Stomach (tissue), 9 donors: Measurements from ENCODE around the gene ZNF460. TPM values are rescaled to one million over a fixed set of nuclear protein-coding genes. Genes with fewer than 3 reads are reported as not detected.

Source experiments
- DNase-seq, 2 donors: peaks; one replicate each; pipeline versions ENCODE4 v3.0.0 to v3.0.0-alpha.2; 2013 to 2019
- H3K27ac ChIP-seq, 5 donors: fragments of 200-600 bp in 4 of 5; sonication (generic) in 4 of 5; one replicate each; pipeline ENCODE4 v1.5.1; 2013 to 2019; ENCODE audit warnings: mild to moderate bottlenecking in 1 of 5, moderate library complexity in 1 of 5
- H3K27me3 ChIP-seq, 3 donors: fragments of 200-600 bp; sonication (generic); one replicate each; pipeline ENCODE4 v1.5.1; 2017 to 2019; ENCODE audit warnings: mixed run types in 1 of 3
- H3K36me3 ChIP-seq, 4 donors: fragments of 200-600 bp; sonication (generic); 1 replicate in 3 of 4; 2 replicates in 1 of 4; pipeline ENCODE4 v1.5.1; 2016 to 2019
- H3K4me1 ChIP-seq, 4 donors: fragments of 200-600 bp; sonication (generic); one replicate each; pipeline ENCODE4 v1.5.1; 2016 to 2019
- H3K4me3 ChIP-seq, 4 donors: fragments of 200-600 bp; sonication (generic) in 3 of 4; one replicate each; pipeline ENCODE4 v1.5.1; 2016 to 2019; ENCODE audit warnings: mild to moderate bottlenecking in 1 of 4
- H3K9me3 ChIP-seq, 4 donors: fragments of 200-600 bp; sonication (generic); one replicate each; pipeline ENCODE4 v1.5.1; 2016 to 2019
- CTCF ChIP-seq, 7 experiments: fragments of 450-650 bp in 4 of 7; fragments of 200-600 bp in 3 of 7; sonication (generic) in 3 of 7; IDR thresholded peaks; one replicate each; pipeline ENCODE4 v1.5.1; 2016 to 2019; ENCODE audit warnings: antibody characterized with exemption in 7 of 7, control low read depth in 2 of 7, mild to moderate bottlenecking in 1 of 7
- EP300 ChIP-seq: sonication (generic); formaldehyde crosslinking; IDR thresholded peaks from one replicate; pipeline ENCODE4 v1.6.1; 2017; ENCODE audit warnings: antibody characterized with exemption
- POLR2A ChIP-seq, 4 donors: fragments of 450-650 bp; IDR thresholded peaks; one replicate each; pipeline ENCODE4 v1.6.1; 2016; ENCODE audit warnings: antibody characterized with exemption in 4 of 4, control low read depth in 2 of 4, mild to moderate bottlenecking in 1 of 4, moderate library complexity in 1 of 4
- POLR2AphosphoS5 ChIP-seq, 3 donors: sonication (generic); formaldehyde crosslinking; IDR thresholded peaks; one replicate each; pipeline ENCODE4 v1.6.1; 2016; ENCODE audit warnings: antibody characterized with exemption in 3 of 3
- WGBS, 5 donors: extraction: QIAGEN DNeasy Blood & Tissue Kit in 3 of 5; methylation state at CpG; one replicate each; pipeline versions ENCODE4 v1.1.5 to v1.1.7; 2013 to 2018; 5-methylcytosine and 5-hydroxymethylcytosine counted together
- intact Hi-C: fragments of 100-400 bp; cut with DNase I; formaldehyde crosslinking; loops from one replicate; pipeline ENCODE4 v1.15.1; 2023; ENCODE audit warnings: low total_unique reads
- polyA plus RNA-seq, 3 donors: library from polyadenylated mRNA; stranded (reverse); fragments of 200-250 nt; gene quantifications; one replicate each; pipeline ENCODE4 v1.2.3, GENCODE V29; 2013
- total RNA-seq, 5 donors: library from RNA; depleted of rRNA; stranded (reverse); fragments of >200 nt; gene quantifications; one replicate each; pipeline versions ENCODE4 v1.1.0 to v1.2.3, GENCODE V29; 2014 to 2016
- donor health status: healthy with polysubstance abuse.
- donor health status: Bipolar disorder and iron deficiency.
- donor health status: healthy.

Gene ZNF460
- total and polyA plus RNA-seq, 8 donors: 0.25 to 140 (median 48.6) TPM

- Histone ChIP-seq H3K27ac (peak within 1 kb of the TSS; percentile 83 to 95 (median 93)), H3K4me3 (peak within 1 kb of the TSS; percentile 89 to 99 (median 90)), H3K4me1 (peaks cover 13 to 28% (median 27%) of the 10 kb centered on the region in 4 donors), H3K27me3 (no peaks in the 10 kb centered on the region), H3K9me3 (no peaks in the 10 kb centered on the region), H3K36me3 (peaks cover 9 to 31% (median 25%) of the 10 kb centered on the region in 4 donors)
- intact Hi-C loops: no loop called here
- TF ChIP-seq POLR2AphosphoS5 (IDR thresholded peaks at IDR 0.05) (peak; percentile 81 to 94 (median 83)), CTCF (IDR thresholded peaks at IDR 0.05) (peak in 2 of 7 experiments; percentile 19 to 20), EP300 (peak; percentile 9), POLR2A (IDR thresholded peaks at IDR 0.05) (no peak)
- DNase-seq: peak; percentile 97 to 99
- 0% methylated on average over 8 to 61 of the region's 61 CpGs for WGBS, 5 donors
These were observed 39.8 kb upstream of the ZNF460 start, which contains the start of gene ZNF805 for GRCh38 chr19:57240311-57241090. Gene ZNF805 (plus strand): TSS chr19:57240632. CDS start chr19:57240892, 260 bp downstream.

GRCh38 chr19:57241176-57241575, 39.1 kb upstream of the ZNF460 start:
- no peaks in the 10 kb centered on the region for H3K9me3 ChIP-seq
- intact Hi-C loops: no loop called here
- H3K36me3 ChIP-seq: peaks cover 15 to 38% (median 32%) of the 10 kb centered on the region in 4 donors
- peak in 1 of 2 donors; percentile 59 for DNase-seq
- no peak for TF ChIP-seq POLR2A (IDR thresholded peaks at IDR 0.05)
- no peak for TF ChIP-seq CTCF (IDR thresholded peaks at IDR 0.05)
- TF ChIP-seq POLR2AphosphoS5 (IDR thresholded peaks at IDR 0.05): no peak
- TF ChIP-seq EP300: no peak
- H3K27ac ChIP-seq: peak overlapping the region; percentile 83 to 95 (median 93)
- WGBS, 5 donors: 9 to 18% (median 15%) methylated on average over 7 of the region's 7 CpGs
- H3K4me3 ChIP-seq: peak overlapping the region; percentile 89 to 99 (median 90)
- H3K4me1 ChIP-seq: peaks cover 13 to 28% (median 27%) of the 10 kb centered on the region in 4 donors
- no peaks in the 10 kb centered on the region for H3K27me3 ChIP-seq

- Histone ChIP-seq H3K27me3 (no peaks in the 10 kb centered on the region), H3K36me3 (peaks cover 29 to 55% (median 49%) of the 10 kb centered on the region in 4 donors), H3K27ac (no peak overlapping the region), H3K4me3 (no peak overlapping the region), H3K4me1 (peaks cover 13 to 28% (median 27%) of the 10 kb centered on the region in 4 donors), H3K9me3 (peaks cover 0 to 9% (median 0%) of the 10 kb centered on the region in 4 donors)
- TF ChIP-seq POLR2AphosphoS5 (IDR thresholded peaks at IDR 0.05): no peak
- no peak for TF ChIP-seq EP300
- no peak for TF ChIP-seq POLR2A (IDR thresholded peaks at IDR 0.05)
- TF ChIP-seq CTCF (IDR thresholded peaks at IDR 0.05): no peak
- DNase-seq: no peak
- intact Hi-C loops: no loop called here
- 91 to 97% (median 94%) methylated on average over 5 of the region's 5 CpGs for WGBS, 5 donors
These were observed 37.5 kb upstream of the ZNF460 start for GRCh38 chr19:57242821-57243220.

GRCh38 chr19:57244513-57244912, 35.8 kb upstream of the ZNF460 start:
- no peak overlapping the region for H3K4me3 ChIP-seq
- H3K4me1 ChIP-seq: peaks cover 13 to 28% (median 27%) of the 10 kb centered on the region in 4 donors
- intact Hi-C loops: no loop called here
- peaks cover 40 to 72% (median 66%) of the 10 kb centered on the region in 4 donors for H3K36me3 ChIP-seq
- no peaks in the 10 kb centered on the region for H3K27me3 ChIP-seq
- H3K9me3 ChIP-seq: peaks cover 0 to 21% (median 2%) of the 10 kb centered on the region in 4 donors
- no peak for DNase-seq
- TF ChIP-seq POLR2A (IDR thresholded peaks at IDR 0.05) (no peak), EP300 (no peak), POLR2AphosphoS5 (IDR thresholded peaks at IDR 0.05) (no peak), CTCF (IDR thresholded peaks at IDR 0.05) (no peak)
- no peak overlapping the region for H3K27ac ChIP-seq
- 78 to 96% (median 89%) methylated on average over 5 of the region's 5 CpGs for WGBS, 5 donors
